ENCODE data around the gene SLC22A17.

Gene SLC22A17

DNA sequence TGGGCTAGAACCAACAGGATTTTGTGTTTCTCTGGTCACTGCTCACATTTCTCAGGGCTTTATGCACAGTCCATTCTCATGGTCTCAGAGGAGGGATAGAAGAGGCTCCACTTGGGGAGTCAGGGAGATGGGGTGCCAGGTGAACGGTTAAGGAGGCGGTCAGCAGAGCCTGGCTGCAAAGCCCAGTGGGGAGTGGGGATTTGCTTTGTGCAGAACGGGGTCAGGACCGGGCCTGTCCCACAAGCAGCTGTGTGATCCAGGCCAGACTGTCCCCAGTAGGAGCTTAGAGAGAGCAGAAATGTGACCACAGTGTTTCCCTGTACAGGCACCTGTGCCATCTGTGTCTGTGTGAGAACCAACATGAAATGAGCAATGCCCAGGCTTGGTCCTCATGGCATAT lies 28.3 kb upstream of the SLC22A17 start:
- DNase-seq, result no peak

DNA sequence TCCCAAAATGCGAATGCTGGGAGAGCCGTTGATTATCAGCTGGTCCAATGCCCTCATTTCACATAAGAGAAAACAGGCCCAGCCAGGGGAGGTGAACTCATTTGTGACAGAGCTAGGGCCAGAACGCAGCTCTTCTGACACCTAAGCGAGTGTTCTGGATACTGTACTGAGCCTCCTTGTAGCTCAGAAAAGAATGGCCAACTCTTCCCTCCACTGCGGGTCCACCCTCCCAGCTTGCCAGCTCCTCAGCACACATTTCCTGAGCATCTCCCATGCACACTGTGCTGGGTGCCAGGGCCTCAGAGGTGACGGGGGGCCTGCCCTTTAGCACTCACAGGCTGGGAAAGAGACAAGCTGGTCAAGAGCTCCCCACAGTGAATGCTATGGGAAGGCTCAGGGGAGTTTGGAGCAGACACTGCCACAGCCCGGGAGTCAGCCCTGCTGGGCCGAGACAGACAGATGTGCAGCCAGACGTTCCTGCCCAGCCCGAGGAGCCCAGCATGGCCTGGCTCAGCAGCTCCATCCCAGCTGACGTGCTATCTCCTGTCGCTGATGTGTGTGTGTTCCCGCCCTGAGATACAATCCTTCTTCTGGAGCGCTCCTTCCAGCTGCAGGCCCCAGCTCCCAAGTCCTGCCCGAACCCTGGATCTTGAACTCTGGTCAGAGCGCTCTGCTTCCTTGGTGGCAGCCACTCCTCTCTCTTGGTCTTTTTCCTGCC lies 27.7 kb upstream of the SLC22A17 start:
- no peak for DNase-seq

DNA sequence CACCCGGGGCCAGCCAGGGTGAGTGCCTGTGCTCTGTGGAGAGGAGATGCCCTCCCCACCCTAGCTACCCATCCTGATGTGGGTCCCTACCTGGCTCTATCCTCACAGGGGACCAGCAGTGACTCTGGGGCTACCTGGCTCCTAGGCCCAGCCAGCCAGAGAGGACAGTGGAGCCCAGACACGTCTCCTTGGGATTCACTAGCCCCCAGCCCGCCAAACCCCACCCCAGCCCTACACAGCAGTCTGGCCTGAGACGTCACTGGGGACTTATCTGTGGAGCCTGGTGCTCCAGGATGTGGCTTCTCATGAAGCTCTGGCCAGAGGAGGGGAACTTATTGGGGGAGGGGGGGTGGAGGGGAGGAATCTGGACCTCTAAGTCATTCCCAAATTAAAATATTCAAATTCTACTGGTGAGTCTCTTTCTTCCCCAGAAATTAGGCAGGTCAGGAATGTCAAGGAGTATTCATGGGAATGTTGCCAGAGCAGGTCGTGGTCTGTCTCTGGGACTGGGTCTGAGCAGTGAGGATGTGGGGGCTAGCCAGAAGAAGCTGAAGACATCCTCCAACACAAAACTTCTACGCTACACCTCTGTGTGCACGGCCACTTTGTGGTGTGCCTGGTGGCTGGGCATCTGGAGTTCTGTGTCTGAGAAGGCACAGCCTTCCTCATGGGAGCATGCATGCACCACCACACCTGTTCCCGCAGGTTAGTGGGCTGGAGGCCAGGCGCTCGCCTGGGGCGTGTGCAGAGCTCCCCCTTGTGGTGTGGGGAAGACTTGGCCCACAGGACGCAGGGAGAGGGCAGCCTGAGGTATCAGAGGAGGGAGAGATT lies 26.9 kb upstream of the SLC22A17 start:
- peak; percentile 41 to 55 for DNase-seq

DNA sequence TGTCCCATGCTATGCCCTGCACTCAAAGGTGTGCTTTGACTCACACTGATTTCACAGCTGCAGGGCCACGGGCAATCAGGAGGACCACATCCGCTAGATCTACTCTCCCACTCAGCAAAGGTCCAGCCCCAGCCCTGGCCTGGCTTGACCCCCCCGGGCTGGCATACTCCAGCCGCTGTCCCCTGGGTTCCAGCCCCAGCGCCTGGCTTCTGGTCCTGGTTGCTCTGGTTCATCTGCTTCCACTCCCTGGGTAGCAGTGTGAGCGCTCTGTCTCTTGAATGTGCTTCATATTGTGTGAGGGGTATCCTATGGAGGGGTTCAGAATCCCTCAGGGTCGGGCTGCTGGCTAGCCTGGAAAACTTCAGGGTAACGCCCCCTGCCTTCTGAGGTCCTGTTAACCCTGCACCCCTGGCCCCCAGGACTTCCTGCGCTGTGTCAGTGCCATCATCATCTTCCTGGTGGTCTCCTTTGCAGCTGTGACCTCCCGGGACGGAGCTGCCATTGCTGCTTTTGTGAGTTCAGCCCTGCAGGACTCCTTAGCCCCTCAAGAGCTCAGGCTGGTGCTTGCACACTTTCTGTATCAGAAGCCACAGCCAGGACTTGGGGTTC lies 26.0 kb upstream of the SLC22A17 start:
- no peak for DNase-seq

DNA sequence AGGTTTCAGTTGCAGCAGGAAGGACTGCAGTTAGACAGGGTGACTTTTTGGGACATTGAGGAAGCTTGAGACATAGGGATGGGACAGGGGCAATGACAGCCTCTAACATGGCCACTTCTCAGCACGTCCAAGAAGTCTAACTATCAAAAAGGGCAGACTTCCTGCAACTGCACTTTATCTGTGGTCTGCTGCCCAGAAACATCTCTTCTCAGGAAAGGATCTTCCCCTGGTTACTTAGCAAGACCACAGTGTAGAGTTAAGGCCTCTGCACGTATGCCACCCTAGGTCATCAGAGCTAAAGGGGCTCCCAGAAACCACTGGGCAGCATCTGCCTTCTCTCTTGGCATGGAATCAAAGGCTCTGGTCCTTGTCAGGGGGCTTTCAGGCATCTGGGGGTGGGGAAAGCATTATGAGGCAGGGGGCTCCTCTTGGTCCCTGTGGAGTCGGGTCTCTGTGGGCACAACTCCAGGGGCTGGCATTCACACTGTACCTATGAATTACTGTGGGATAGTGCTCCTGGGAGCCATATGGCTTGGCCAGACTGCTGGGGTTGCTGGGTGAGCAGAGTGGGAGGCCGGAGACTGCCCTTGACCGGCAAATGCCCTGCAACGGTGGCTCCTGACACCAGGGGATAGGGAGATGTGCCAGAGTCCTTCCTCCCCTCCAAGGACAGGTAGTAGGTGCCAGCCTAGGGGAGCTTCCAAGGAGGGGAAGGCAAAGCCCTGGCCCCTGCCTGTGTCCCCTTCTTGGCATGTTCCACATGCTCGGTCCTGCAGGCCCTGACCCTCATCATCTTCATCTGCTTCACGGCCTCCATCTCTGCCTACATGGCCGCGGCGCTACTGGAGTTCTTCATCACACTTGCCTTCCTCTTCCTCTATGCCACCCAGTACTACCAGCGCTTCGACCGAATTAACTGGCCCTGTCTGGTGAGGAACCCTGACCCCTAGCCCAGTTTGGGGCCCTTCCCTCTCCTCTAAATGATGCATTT lies 25.2 kb upstream of the SLC22A17 start:
- DNase-seq, result no peak

DNA sequence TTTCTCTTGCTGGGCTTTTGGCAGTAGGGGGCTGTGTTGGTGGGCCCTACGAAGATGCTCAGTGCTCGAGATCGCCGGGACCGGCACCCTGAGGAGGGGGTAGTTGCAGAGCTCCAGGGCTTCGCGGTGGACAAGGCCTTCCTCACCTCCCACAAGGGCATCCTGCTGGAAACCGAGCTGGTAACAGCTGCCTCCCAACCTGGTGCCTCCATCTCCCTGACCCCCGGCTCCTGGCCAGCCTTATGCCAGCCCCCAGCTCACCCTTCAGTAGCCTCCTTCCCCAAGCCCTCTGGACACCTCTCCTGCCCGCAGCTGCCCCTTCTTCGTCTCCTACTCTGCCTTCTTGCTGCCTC lies 24.5 kb upstream of the SLC22A17 start:
- DNase-seq, result no peak

DNA sequence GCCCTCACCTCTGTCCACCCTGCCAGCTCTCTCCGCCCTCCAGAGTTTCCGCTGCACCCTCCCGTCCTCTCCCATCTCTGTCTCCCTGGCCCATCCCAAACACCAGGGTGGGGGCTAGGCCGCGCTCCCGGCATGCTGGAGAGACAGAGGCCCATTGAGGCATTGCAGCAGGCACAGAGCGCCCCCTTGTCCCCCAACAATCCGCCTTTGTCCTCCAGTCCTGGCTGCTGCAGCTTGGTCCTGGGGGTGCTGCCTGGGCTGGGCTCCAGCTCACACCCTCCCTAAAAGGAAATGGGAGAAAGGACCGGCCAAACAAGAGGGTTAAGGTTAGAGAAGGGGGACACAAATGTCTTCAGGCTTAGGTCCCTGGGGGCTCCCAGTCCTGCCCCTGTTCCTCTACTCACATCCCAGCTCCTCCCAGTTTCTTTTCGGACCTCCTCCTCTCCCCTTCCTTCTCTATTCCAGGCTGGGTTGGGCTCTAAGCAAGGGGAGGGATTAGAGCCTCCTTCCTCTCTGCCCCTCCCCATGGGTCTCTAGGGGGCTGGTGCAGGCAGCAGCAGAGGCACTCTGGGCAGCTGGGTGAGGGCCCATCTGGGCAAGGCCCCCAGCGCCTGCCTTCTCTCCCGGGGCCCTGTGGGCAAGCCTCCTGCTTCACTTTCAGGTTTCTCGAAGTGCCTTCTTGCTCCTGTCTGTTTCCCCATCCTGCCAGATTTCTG lies 24.0 kb upstream of the SLC22A17 start, which contains the start of gene CMTM5:
Gene CMTM5 (plus strand): TSS at position 565 of the 716 bp plus-strand sequence. CDS start 206 bp downstream, outside the sequence.
- no peak for DNase-seq

DNA sequence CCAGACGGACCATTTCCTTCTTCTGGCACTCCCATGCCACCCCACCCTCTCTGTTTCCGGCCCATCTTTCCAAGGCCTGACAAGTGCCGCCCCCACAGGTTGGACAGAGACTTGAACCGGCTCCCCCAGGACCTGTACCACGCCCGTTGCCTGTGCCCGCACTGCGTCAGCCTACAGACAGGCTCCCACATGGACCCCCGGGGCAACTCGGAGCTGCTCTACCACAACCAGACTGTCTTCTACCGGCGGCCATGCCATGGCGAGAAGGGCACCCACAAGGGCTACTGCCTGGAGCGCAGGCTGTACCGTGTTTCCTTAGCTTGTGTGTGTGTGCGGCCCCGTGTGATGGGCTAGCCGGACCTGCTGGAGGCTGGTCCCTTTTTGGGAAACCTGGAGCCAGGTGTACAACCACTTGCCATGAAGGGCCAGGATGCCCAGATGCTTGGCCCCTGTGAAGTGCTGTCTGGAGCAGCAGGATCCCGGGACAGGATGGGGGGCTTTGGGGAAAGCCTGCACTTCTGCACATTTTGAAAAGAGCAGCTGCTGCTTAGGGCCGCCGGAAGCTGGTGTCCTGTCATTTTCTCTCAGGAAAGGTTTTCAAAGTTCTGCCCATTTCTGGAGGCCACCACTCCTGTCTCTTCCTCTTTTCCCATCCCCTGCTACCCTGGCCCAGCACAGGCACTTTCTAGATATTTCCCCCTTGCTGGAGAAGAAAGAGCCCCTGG lies 23.0 kb upstream of the SLC22A17 start:
- no peak for DNase-seq

DNA sequence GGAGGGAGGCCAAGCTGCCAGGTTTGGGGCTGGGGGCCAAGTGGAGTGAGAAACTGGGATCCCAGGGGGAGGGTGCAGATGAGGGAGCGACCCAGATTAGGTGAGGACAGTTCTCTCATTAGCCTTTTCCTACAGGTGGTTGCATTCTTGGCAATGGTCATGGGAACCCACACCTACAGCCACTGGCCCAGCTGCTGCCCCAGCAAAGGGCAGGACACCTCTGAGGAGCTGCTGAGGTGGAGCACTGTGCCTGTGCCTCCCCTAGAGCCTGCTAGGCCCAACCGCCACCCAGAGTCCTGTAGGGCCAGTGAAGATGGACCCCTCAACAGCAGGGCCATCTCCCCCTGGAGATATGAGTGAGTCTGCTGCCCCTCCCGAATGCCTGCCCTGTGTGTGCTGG lies 20.4 kb upstream of the SLC22A17 start:
- DNase-seq, result no peak

DNA sequence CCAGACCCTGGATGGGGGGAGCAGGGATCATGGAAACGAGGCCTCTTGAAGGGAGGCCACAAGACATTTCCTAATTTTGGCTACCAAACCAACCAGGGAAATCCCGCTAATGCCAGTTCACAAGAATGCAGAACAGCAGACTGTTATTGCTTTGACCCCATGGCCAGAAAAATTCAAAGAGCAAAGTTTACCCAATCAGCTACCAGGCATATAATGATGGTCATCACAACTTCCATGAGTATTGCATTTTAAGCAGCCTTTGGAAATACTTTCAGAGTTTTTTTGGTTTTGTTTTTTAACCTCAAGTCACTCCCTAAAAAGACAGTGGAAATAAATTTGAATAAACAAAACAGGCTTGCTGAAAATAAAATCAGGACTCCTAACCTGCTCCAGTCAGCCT lies 19.8 kb upstream of the SLC22A17 start, which contains the start of gene IL25:
Gene IL25 (plus strand): TSS at position 301 of the 400 bp plus-strand sequence.
- DNase-seq, result no peak

DNA sequence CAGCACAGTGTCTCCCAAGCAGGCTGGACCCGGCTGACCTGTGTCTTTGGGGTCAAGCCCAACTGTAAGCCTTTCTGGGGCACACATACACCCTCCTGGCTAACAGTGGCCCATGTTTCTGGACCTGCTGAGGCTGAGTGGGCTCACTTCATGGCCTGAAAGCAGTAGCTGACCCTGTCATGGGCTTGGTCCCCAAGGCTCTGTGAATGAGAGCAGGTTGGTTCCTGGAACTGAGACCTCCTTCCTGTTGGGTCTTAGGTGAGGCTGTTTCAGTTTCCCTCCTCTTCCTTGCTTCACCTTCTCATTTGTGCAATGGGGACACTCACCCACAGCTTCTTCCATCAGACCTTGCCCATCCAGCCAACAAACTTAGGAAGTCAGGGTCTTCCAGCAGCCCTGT lies 19.2 kb upstream of the SLC22A17 start:
- no peak for DNase-seq

DNA sequence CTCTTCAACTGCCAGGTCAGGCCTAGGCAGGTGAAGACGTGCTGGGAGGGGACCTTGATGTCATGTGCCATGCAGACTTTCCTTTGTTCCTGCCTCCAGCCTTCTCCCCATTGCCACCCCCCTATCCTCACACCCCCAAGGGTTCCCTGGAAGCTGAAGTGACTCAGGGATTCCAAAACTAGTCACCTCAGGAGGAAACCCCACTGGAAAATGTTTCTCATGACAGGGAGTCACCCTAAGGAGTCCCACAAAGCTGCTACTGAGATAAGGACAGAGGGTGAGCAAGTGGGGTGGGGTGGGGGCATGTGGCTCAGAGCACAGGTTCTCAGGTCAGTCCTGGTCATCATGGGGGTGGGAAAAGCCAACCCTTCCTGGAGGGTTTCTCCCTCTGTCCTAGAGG lies 17.5 kb upstream of the SLC22A17 start:
- DNase-seq, result no peak

DNA sequence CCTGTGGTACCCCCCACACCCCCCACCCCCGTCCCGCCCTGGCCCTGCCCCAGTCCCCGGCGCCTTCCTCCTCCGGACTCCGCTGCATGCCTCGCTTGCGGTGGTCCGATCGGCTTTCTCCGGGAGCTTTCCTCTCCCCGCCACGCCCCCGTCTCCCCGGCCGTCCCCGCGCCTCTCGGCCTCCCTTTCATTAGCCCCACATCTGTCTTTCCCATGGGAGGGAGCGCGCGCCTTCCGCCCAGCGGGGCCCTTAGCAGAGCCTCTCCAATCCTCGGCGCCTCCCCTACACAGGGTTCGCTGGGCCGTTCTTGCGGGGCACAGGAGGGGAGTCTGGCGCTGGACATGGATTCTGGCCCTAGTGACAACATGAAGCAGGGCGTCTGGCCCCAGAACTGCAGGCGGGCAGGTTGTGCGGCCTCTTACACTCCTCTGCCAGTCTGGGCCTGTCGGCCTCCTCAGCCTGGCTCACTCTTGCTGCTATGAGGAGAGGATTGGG lies 13.8 kb upstream of the SLC22A17 start:
- no peak for DNase-seq

DNA sequence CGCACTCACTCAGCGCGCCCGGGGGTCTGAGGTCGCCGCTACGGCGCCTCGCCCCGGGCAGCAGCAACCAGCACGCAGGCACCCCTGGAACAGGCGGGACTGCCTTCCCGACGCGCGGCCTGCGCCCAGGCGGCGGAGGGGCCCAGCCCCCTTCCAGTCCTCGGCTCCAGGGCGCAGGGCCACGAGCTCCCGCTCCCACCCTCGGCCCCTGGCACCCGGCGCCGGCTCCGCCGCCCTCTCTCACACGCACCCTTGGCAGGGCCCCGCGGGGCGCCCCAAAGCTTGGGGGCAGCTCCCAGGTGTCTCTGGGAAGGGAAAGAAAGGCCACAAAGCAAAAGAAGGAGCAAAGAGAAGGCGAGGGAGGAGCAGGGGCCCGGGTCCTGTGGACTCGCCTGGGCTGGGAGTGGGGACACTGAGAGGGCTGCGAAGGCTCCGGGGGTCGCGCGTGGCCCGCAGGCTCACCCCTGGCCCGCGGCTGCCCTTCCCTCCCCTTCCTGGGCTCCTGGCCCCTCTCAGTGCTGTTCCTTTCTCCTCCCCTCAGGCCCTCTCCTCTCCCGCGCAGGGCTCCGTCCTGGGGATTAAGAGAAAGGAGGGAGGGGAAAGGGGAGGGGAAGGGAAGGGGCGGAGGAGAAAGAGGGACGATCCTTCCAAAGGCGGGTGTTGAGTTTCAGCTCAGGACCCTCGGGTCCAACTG lies 13.2 kb upstream of the SLC22A17 start:
- DNase-seq, result no peak

DNA sequence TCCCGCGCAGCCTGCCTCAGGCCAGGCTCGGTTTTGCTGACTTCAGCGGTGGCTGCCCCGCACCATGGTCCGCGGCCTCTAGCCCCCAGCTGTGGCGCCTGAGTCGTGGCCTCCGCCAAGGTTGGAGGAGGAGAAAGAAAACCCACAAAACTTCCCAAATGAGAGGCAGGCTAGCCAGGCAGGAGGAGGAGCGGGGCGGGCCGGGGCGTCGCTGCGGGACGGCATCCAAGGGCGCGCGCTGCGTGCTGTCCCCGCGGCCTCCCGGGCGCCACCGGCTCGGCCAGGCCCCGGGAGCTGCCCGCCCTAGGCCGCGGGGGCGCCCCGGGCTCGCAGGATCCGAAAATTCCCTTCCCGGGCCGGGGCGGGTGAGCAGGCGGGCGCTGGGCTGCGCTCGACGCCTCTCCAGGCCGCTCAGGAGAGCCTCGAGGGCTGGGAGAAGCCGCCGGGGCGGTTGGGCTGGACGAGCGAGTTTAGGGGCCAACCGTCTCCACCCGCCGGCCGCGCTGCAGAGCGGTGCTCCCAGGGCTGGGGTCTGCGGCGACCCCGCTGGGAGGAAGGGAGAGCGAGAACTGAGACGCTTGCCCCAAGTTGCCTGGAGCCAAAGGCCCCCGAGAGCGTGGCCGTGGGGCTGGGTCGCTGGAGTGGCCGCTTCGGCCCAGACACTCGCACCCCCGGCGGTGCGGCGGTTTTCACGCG lies 12.5 kb upstream of the SLC22A17 start, which contains the start of gene EFS:
Gene EFS (minus strand): TSS at position 137 of the 696 bp plus-strand sequence. CDS start 147 bp downstream, outside the sequence.
- DNase-seq, result no peak

DNA sequence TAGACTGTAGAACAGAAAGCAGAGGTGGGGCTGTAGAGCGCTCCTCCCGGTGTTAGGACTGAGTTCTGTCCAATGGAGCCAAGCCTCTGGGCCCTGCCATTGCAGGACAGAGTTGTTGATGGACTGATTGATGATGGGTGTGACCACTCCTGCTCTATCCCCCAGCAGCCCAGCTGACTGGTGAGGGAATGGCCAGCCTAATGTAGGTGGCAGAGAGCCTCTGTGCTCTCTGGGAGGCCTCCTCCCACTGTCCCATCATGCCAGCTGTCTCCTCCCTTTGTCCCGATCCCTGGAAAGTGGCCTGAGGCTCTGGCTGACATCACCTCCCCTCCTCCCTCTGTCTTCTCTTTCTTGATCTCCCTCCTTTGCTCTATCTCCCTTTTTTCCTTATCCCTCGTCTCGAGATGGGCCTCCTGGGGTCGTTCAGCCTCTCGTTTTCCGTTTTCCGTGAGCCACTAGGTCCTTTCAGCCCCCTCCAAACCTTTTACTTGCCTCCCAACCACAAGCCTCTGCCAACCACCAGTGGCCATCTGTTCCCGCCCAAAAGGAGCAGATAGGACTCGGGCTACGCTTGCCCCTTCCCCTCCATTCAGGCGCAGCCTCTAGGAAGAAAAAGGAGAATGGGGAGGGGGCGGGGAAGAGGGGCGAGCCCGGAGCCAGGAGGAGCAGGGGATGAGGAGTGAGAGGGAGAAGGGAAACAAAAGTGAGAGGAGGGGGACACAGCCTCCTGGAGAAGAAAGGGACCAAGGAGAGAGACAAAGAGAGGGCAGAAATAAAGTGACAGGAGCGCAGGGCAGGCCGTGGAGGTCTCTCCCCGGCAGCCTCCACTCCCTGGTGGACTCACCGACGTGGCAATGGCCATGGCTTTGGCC lies 11.7 kb upstream of the SLC22A17 start:
- DNase-seq, result no peak

DNA sequence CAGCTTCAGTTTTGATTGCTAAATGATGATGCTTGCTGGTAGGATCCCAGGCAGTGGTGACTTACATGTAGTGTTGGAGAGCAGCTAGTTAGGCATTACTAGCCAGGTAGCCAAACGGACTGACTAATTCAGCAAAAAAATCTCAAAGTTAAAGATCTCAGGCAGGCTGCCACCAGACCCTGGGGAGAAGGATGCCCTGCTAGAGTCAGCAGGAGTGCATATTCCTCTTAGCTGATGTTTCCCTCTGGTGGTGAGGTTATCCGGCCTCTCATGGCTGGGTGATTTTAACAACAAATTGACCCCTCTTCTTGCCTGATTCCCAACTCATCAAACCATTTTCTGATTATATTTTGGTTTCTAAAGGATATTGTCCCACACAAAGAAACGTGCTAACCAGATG lies 9.5 kb upstream of the SLC22A17 start:
- DNase-seq, result no peak

DNA sequence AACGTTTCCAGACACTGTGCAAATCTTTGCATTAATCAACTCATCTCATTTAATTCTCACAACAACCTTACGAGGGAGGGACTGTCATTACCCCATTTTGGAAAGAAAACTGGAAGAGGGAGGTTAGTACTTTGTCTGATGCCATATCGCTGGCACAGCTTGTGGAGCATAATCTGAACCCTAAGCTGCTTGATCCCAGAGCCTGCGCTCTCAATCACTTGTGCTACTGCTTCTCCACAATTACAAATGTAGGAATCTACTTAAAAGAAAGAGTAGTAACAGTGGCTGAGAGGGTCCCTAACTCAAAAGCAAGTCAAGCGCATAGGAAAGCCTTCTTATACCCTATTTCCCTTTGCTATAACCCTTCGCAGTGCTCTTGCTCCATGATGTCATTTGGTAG lies 9.1 kb upstream of the SLC22A17 start:
- no peak for DNase-seq

DNA sequence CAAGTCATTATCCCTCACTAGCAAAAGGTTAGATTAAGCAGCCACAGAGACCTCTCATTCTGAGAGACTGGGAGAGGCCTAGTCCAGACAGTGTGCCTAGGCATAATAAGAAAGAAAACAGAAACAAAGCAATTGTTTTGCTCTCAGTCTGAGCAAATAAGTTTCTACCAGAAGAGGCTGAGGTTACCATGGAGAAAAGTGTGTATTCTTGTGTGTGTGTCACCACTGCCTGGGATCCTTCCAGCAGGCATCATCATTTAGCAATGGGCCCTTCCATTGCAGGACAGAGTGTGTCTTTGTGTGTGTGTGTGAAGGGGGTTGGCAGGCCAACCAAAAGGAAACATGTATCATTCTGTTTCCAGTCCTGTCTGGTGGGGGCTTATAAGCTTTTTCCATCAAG lies 8.6 kb upstream of the SLC22A17 start:
- DNase-seq, result no peak
